HepG2 (cell line): ENCODE results near the gene TMEM184B. TPM values are rescaled to one million over a fixed set of nuclear protein-coding genes. Genes with fewer than 3 reads are reported as not detected.

Experiments
- ARID3A ChIP-seq: IDR thresholded peaks from 2 replicates; pipeline ENCODE4 v1.6.1; 2012; ENCODE audit warnings: low read depth, low read length, improper control_type of control experiment
- ATAD3A ChIP-seq: sonication (generic); formaldehyde crosslinking; IDR thresholded peaks from 2 replicates; pipeline ENCODE4 v1.4.0; 2020; ENCODE audit warnings: missing genetic modification reagents
- CENPBD1 ChIP-seq: sonication (generic); formaldehyde crosslinking; IDR thresholded peaks from 2 replicates; pipeline ENCODE4 v1.8.0; 2022; ENCODE audit warnings: missing genetic modification reagents, low read depth, mild to moderate bottlenecking, borderline replicate concordance
- ETS1 ChIP-seq: sonication (generic); formaldehyde crosslinking; IDR thresholded peaks from 2 replicates; pipeline ENCODE4 v1.4.0; 2020; ENCODE audit warnings: missing genetic modification reagents
- KDM5B ChIP-seq: sonication (generic); formaldehyde crosslinking; IDR thresholded peaks from 2 replicates; pipeline ENCODE4 v1.4.0; 2020; ENCODE audit warnings: missing genetic modification reagents, mild to moderate bottlenecking, borderline replicate concordance
- NFIC ChIP-seq: IDR thresholded peaks from 2 replicates; pipeline ENCODE4 v1.6.1; 2012; ENCODE audit warnings: mild to moderate bottlenecking, low read length, inconsistent platforms
- NR3C1 ChIP-seq: sonication (generic); formaldehyde crosslinking; IDR thresholded peaks from 2 replicates; pipeline ENCODE4 v1.4.0; 2020; ENCODE audit warnings: missing genetic modification reagents
- PBX2 ChIP-seq: IDR thresholded peaks from 2 replicates; pipeline ENCODE4 v1.6.1; 2016; ENCODE audit warnings: control low read depth
- RARA ChIP-seq: IDR thresholded peaks from 2 replicates; pipeline ENCODE4 v1.6.1; 2016; ENCODE audit warnings: missing genetic modification reagents, missing compliant biosample characterization
- TCF7L2 ChIP-seq: IDR thresholded peaks from 2 replicates; pipeline ENCODE4 v1.6.1; 2011; ENCODE audit warnings: mild to moderate bottlenecking, low read depth, low read length, moderate library complexity
- TOE1 ChIP-seq: sonication (generic); formaldehyde crosslinking; IDR thresholded peaks from 2 replicates; pipeline ENCODE4 v1.4.0; 2020; ENCODE audit warnings: mild to moderate bottlenecking, missing genetic modification reagents
- ZBTB33 ChIP-seq: sonication (generic); formaldehyde crosslinking; IDR thresholded peaks from 2 replicates; pipeline ENCODE4 v1.4.0; 2020; ENCODE audit warnings: missing genetic modification reagents
- ZKSCAN1 ChIP-seq: fragments of 150-350 bp; IDR thresholded peaks from 2 replicates; pipeline ENCODE4 v1.6.1; 2014; ENCODE audit warnings: low read length
- ZNF160 ChIP-seq: sonication (generic); formaldehyde crosslinking; IDR thresholded peaks from 2 replicates; pipeline ENCODE4 v1.8.0; 2022; ENCODE audit warnings: mild to moderate bottlenecking, inconsistent platforms, missing genetic modification reagents
- ZNF263 ChIP-seq: sonication (generic); formaldehyde crosslinking; IDR thresholded peaks from 2 replicates; pipeline ENCODE4 v1.4.0; 2020; ENCODE audit warnings: missing genetic modification reagents
- ZNF30 ChIP-seq: sonication (generic); formaldehyde crosslinking; IDR thresholded peaks from 2 replicates; pipeline ENCODE4 v1.5.0; 2020; ENCODE audit warnings: mild to moderate bottlenecking, missing genetic modification reagents
- ZNF556 ChIP-seq: sonication (generic); formaldehyde crosslinking; IDR thresholded peaks from 2 replicates; pipeline ENCODE4 v1.4.0; 2020; ENCODE audit warnings: mild to moderate bottlenecking, missing genetic modification reagents, borderline replicate concordance
- ZNF574 ChIP-seq: sonication (generic); formaldehyde crosslinking; IDR thresholded peaks from 2 replicates; pipeline ENCODE4 v1.4.0; 2020; ENCODE audit warnings: missing genetic modification reagents
- ZNF670 ChIP-seq: sonication (generic); formaldehyde crosslinking; IDR thresholded peaks from 2 replicates; pipeline ENCODE4 v1.8.0; 2022; ENCODE audit warnings: mild to moderate bottlenecking, missing genetic modification reagents, borderline replicate concordance
- ZNF75D ChIP-seq: sonication (generic); formaldehyde crosslinking; IDR thresholded peaks from 2 replicates; pipeline ENCODE4 v1.8.1; 2023; ENCODE audit warnings: missing genetic modification reagents, mild to moderate bottlenecking, borderline replicate concordance
- ZSCAN12 ChIP-seq: sonication (generic); formaldehyde crosslinking; IDR thresholded peaks from 2 replicates; pipeline ENCODE4 v1.9.0; 2021; ENCODE audit warnings: mild to moderate bottlenecking, missing genetic modification reagents
- polyA plus RNA-seq, 8 experiments: library from polyadenylated mRNA; depleted of rRNA in 3 of 8; stranded (reverse) in 7 of 8; unstranded in 1 of 8; fragments of >200 nt; fragmentation: Illumina TruSeq in 4 of 8; extraction: Trizol in 4 of 8; gene quantifications; 2 replicates each; pipeline versions ENCODE4 v1.2.1 to v1.2.3, GENCODE V29; 2011 to 2016; ENCODE audit warnings: low read depth in 4 of 8, missing spikeins in 1 of 8, mixed read lengths in 1 of 8; ENCODE audit not compliant: insufficient read depth in 1 of 8
- total RNA-seq, 5 experiments: library from RNA; depleted of rRNA; stranded (reverse); fragments of >200 nt; fragmentation: Illumina TruSeq; extraction: Trizol; gene quantifications; 2 replicates each; pipeline ENCODE4 v1.2.3, GENCODE V29; 2016; ENCODE audit warnings: low read depth in 1 of 5

TMEM184B gene
- total and polyA plus RNA-seq, 2 of the 13 experiments (the other 11 are each of a cell fraction or from before 2014, with no cell fraction given): 15.9 to 16.0 TPM

- TF ChIP-seq ETS1 (CRISPR knock-in tag) (0 out of 2 replicates have a peak, but pooled peaks have one; percentile 24), ZNF670 (CRISPR knock-in tag) (0 out of 2 replicates have a peak, but pooled peaks have one; percentile 38), ATAD3A (CRISPR knock-in tag) (no peak; the same call in 1 of the 2 replicates), ZNF556 (CRISPR knock-in tag) (no peak), NR3C1 (CRISPR knock-in tag) (no peak), ZNF160 (CRISPR knock-in tag) (0 out of 2 replicates have a peak, but pooled peaks have one; percentile 45), TOE1 (CRISPR knock-in tag) (no peak), ZNF75D (CRISPR knock-in tag) (no peak), KDM5B (CRISPR knock-in tag) (peak; percentile 54; the same call in 1 of the 2 replicates), ZKSCAN1 (no peak), ZNF30 (CRISPR knock-in tag) (no peak), ZSCAN12 (CRISPR knock-in tag) (no peak), ZNF574 (CRISPR knock-in tag) (0 out of 2 replicates have a peak, but pooled peaks have one; percentile 9), ZBTB33 (CRISPR knock-in tag) (no peak), PBX2 (CRISPR knock-in tag) (no peak), NFIC (no peak), TCF7L2 (no peak), CENPBD1 (no peak), ARID3A (no peak), RARA (CRISPR knock-in tag) (no peak), ZNF263 (CRISPR knock-in tag) (no peak)
Measured at GRCh38 chr22:38272373-38273134, at the start of gene TMEM184B (continued).
